GM10847 (cell line): ENCODE results near the gene TP53.

Experiments used
- POLR2A ChIP-seq: IDR thresholded peaks from 2 replicates; pipeline ENCODE4 v1.6.1; 2011; ENCODE audit not compliant: insufficient read length; ENCODE audit errors: extremely low read depth

Gene TP53

GRCh38 chr17:7711051-7711755, 23.9 kb upstream of the TP53 start:
- no peak for TF ChIP-seq POLR2A

GRCh38 chr17:7710301-7710700, 23.0 kb upstream of the TP53 start:
- TF ChIP-seq POLR2A: no peak

GRCh38 chr17:7709031-7709430, 21.7 kb upstream of the TP53 start:
- no peak for TF ChIP-seq POLR2A

- no peak for TF ChIP-seq POLR2A
Measured at GRCh38 chr17:7707858-7708750, 20.8 kb upstream of the TP53 start.

GRCh38 chr17:7707446-7707845, 20.2 kb upstream of the TP53 start:
- TF ChIP-seq POLR2A: no peak

- no peak for TF ChIP-seq POLR2A
Measured at GRCh38 chr17:7706631-7707354, 19.5 kb upstream of the TP53 start.

- TF ChIP-seq POLR2A: no peak
Measured at GRCh38 chr17:7705269-7706255, 18.3 kb upstream of the TP53 start.

GRCh38 chr17:7704601-7705268, 17.4 kb upstream of the TP53 start, which contains the start of gene EFNB3:
EFNB3 (plus strand) TSS chr17:7705202; CDS start chr17:7705599, 397 bp downstream.
- no peak for TF ChIP-seq POLR2A

- no peak for TF ChIP-seq POLR2A
Measured at GRCh38 chr17:7703584-7704479, 16.5 kb upstream of the TP53 start.

GRCh38 chr17:7702776-7703175, 15.5 kb upstream of the TP53 start:
- TF ChIP-seq POLR2A: no peak

- no peak for TF ChIP-seq POLR2A
Measured at GRCh38 chr17:7701681-7702080, 14.4 kb upstream of the TP53 start.

- TF ChIP-seq POLR2A: no peak
Measured at GRCh38 chr17:7700510-7700909, 13.2 kb upstream of the TP53 start.
